Right renal pelvis (tissue), 4 donors: ENCODE measurements around the gene LIMCH1. TPM values are rescaled to one million over a fixed set of nuclear protein-coding genes. Genes with fewer than 3 reads are reported as not detected.

Experiments used
- DNase-seq, 4 donors: peaks; one replicate each; pipeline ENCODE4 v3.0.0-alpha.2; 2013; ENCODE audit warnings: low read depth in 4 of 4, low spot score in 3 of 4, missing footprints in 1 of 4
- polyA plus RNA-seq, 4 donors: library from polyadenylated mRNA; unstranded; fragments of 120-200 nt; gene quantifications; one replicate each; pipeline ENCODE4 v1.2.1, GENCODE V29; 2013; ENCODE audit not compliant: insufficient read length in 4 of 4

The LIMCH1 gene
- polyA plus RNA-seq, 4 donors: 91.1 to 139 (median 114) TPM

DNA sequence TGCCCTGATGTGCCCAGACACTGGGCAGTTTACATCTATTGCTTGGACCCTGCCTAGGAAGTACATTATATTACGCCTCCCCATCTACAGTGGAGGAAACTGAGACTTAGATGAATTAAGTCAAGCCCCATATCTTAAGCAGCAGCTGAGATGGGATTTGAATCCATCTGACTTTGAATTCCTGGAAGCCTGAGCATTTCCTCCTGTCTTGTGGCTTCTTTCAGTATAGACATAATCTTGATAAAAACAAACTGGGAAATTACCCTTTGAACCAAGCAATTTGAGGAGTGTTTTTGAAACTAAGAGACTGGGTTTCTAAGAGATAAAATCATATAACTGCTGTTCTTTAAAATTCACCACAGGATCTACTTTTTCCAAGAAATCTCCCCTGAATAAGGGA lies 18.6 kb downstream of the LIMCH1 start:
- DNase-seq: no peak

DNA sequence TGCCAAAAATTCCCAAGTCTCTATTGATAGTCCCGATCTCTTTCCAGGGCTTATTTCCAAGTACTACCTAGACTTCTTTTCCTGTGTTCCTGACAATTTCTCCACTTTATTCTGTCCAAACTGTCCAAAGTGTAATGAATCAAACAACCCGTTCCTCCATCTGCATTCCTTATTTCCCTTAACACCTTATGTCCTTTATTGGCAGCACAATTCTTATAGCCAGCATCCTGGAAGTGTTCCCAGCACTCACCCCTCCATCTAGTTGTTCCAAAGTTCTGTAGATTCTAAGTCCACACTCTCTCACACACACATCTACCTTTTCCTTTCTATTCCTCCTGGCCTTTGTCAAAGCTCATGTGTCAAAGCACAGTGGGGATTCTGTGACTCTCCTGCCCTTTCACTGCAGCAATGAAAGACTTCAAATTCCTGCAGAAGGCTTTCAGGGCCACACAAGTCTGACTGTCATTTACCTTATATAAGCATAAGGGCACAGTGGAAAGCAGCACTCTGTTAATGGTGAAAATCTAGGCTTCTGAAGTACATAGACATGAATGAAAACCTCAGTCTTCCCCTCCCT lies 22.1 kb downstream of the LIMCH1 start:
- DNase-seq: no peak

DNA sequence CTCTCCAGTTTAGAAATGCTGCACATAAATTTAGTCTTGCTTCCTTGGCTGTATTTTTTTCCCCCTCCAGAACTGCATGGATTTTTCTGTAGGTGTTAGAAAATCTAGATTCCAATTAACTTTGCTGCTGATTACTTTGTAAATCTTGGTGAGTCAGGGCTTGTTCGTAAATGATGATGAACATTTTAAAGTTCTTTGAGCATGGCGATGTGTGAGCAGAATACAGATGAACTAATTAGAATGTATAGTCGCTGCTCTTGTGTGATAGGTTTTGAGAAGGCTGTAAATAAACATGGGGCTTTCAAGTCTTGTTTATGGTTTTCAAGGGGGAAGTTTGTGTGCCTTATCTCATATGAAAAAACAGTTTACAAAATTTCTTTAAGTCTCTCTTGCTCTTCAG lies 23.3 kb downstream of the LIMCH1 start:
- DNase-seq: peak in 1 of 4 donors; percentile 16

DNA sequence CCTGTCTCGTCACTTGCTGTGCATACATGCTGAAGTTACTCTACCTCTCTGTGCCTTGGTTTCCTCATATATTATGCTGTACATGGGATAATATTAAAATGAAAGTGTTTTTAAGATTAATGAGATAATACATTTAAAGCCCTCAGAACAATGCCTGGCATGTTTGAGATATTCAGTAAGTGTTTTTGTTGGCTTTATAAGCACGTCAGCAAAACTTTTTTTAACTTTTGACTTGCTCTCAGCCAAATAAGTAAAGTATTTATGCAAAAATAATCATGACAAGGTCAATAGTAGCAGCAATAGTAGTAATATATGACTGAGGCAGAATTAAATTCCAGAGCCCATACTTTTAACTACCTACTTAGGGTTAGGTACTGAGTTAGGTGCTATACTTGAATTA lies 29.2 kb downstream of the LIMCH1 start:
- DNase-seq: no peak

DNA sequence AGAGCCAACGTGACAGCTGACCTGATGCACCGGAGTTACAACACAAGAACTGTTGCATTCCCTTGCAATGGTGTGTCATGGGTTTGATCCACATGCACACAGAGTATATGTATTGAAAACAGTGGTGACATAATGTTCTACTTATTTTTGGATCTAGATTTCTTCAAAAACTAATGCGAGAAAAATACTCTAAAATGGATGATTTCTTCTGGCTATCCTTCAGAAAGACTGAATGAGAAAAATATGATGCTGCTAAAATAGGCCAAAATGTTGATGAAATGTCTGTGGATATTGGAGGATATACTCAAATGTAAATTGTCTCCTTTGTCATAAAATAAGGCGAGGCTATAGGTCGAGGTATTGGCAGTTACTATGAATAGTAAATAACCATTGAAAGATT lies 30.4 kb downstream of the LIMCH1 start:
- DNase-seq: no peak

DNA sequence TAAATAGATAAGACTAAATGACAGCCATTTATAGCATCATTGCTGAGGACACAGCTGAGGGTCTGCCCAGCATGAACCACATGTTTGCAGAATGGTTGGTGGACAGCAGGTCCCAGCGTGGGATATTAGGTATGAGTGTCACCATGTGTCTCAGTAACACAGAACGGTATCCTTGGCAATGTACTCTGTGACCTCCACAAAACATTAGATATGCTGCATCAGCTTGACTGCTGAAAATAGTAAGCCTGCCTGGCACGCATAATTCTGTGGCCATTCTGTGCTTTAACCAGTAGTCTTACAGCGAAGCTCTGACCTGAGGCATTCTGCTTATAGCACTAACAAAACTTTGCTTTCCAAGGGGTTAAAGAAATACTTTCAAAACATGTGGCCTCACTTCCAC lies 32.0 kb downstream of the LIMCH1 start:
- no peak for DNase-seq

DNA sequence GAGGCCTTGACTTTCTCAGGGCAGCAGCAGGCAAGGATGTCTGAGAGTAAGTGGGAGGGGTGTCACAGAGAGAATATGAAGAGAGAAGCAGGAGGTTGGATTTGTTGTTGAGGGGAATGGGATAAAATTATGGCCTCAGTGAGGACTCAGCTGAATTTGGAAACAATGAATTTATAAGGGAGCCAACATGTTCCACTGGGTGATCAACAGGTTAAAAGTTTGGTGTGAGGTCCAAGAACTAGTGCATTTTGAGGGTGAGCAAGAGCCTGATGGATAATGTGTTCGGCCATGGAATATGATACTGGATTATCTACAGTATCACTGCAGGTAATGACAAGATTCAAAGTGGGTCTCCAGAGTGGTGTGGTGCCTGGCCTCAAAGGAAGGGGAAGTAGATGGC lies 33.5 kb downstream of the LIMCH1 start:
- no peak for DNase-seq

DNA sequence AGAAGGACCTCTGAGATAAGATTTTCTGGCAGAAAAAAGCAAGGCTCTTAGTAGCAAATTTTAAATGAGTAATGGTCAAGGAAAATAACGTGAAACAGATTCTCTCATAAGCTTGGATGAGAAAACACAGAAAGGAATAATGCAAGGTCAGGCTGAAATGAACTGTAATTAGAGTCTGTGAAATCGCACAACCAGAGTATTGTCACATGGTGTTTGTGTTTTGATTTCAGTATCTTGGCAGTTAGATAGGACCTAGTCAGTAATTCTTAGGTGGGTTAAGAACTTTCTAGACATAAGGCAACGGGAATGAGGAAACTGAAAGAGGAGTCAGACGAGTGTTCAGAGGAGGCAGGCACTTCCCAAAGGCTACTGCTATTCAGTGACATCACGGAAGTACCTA lies 34.6 kb downstream of the LIMCH1 start:
- no peak for DNase-seq

DNA sequence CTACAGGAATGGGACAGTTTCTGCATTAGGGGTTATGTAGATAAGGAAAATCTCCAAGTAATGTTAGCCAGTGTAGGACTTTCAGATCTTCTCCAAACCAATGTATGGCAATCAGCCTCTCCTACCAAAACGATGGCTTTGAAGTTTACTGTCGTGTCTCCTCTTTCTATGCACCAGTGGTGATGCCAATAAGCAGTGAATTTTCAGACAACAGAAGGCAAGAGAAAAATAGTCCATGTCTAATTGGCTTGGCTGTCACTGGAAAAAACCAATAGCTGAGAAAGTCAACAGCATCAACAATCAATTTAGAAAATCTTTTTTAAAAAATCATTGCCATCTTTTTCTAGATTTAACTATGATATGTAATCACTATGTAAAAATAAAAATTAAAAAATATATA lies 35.0 kb downstream of the LIMCH1 start:
- no peak for DNase-seq

DNA sequence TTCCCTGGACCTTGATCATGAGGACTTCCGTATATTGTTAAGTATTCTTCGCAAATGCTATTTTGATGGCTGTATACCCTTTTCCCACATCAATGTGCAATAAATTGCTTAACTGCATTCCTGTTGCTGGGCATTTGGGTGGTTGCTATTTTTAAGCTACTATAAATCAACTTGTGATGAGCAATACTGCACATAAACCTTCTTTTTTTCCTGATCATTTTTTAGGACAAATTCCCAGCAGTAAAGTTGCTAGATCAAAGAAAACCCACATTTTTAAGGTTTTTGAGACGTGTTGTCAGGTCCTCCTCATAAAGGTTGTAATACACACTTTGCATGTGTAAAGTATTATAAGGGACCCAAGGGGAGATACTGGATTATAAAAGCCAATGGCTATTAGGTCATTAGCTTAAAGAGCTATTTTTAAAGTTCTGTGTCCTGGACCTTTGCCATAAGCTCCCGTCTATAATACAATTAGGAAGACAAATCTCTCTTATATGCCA lies 35.6 kb downstream of the LIMCH1 start:
- DNase-seq: no peak

DNA sequence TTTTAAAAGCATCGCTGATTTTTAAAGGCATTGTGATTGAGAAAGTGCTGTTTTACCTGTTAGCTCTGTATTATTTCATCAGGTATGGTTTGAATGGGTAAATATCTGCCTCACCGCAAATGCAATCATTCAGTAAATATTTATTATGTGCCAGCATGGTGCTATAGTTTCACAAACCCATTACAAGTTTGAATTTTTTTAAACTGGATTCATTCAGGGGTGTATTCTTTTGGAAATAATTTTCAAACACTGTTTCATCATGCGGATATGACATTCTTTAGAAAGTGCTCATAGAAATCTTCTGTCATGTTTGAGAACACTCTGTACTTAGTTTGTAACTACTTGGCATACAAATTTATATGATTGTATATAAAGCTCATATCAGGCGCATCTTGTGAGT lies 37.2 kb downstream of the LIMCH1 start:
- no peak for DNase-seq

DNA sequence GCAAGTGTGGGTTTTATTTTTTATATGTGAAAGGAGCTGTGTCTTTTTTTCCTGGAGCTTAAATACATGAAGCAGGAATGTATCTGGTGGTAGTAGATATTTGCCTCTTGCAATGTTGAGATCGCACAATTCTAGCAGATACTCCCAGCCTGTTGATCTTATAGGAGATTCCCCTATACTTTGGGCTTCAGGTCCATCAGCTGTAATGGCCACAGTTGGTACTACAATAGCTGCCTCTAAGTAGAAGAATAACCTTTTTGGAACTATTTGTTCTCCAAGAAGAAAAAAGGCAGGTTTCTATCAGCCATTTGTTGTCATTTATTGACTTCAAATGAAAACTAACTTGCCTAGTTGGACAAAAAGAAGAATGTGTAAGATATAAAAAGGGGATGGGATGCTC lies 37.7 kb downstream of the LIMCH1 start:
- DNase-seq: no peak

DNA sequence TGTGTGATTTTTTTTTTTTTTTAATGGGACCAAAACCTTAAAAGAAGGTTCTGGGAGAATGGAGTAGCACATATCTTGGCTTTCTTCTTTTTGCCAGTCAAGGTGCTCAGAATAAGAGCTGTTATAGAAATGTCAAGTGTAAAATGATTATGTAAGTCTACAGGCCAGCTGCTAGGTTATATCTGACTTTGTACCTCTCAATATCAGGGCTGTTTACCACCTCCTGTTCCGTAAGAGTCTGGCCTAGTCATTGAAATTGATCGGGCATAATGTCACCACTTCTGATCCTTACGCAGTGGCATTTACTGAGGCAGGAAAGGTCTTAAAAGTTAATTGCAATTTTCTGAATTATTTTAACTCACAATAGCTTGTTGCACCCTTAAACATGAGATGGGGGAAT lies 41.1 kb downstream of the LIMCH1 start:
- DNase-seq: no peak

DNA sequence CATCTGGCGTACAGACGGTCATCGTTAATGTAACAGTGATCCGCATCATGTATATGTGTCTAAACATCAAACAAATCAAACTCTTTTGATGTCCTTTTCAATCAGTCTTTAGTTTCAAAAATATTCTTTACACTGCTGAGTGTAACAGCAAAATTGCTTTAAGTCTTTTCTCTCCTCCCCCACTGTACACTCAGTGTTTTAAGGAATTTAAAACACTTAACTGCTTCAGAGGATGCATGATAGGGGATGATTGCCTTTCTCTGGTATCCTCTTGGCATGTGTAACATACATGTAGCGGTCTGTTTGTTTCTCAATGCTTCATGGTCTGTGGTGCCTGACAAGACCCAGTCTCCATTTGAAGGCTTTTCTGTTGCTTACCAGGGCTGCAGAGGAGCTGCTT lies 41.6 kb downstream of the LIMCH1 start:
- no peak for DNase-seq

DNA sequence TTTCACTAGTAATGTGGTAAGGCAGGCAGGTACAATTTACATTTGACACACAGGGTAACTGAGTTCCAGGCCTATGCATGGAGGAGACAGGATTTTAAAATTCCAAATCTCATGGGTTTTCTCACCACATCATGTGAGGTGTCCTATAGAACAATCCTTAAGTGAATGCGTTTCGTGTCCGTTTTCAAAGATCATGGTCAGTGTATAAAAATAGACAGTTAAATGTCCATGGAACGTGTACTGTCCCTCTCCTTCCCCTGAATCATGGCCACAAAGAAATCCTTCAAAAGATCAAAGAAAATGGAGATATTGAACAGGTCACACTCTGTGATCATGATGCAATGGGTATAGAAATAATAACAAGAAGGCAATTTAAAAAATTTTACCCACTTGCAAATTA lies 42.0 kb downstream of the LIMCH1 start:
- no peak for DNase-seq

DNA sequence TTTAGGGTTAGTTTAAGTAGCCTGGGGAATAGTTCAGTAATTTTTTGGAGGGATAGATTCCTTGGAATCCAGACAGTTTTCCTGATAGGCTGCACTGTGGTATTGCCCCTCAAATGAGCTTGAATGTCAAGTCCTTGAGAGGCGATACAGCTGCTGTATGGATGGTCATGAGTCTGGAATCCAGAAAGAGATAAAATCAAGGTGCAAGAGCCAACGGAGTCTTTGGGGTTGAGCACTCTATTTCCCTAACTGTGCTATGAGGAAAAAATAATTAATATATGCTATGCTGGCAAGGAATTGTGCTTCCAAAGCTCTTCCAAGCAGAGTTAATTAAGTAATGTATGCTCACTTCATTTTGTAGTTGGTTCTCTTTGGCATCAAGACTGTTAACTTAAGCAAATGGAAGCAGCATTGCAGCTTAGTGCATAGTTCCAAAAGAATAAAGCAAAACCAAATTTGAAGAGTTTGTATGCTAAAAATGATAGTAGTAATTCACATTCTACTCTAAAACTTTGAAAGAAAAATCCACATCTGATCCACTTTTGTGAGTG lies 48.8 kb downstream of the LIMCH1 start:
- DNase-seq: no peak

DNA sequence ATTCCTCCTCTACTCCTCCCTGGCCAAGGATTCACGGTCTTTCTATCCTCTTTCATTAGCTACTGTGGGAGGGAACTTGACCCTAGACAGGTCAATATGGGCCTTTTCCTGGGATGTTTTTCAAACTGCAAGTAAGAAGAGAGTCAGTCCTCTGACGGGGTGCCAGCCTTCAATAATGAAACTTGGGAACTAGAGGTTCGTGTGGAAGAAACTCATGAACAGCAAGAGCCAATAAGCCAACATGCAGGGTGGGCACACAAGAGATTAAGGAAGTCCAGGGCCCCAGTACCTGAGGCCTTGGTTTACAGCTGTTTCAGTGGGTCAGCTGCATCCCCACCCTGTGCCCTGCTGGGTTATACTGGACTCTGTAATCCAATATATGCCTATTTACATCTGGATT lies 49.3 kb downstream of the LIMCH1 start:
- no peak for DNase-seq

DNA sequence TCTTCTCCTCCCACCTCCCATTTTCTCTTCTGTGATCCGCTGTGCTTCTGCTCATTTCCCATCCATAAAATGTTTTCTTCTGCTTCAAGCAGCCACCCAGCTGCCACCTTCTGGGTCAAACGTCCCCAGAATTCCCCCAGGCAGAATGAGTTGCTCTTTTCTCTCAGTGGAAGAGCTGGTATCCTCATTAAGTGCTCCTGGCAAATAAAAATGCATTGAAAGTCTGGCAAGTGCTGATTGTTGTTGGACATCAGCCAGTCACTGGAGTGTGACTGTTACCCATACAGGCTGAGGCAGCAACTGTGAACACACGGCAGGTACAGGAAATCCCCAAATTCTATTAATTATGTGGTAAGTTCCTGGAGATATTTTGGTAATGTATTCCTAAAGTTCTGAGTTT lies 52.6 kb downstream of the LIMCH1 start:
- DNase-seq: no peak

DNA sequence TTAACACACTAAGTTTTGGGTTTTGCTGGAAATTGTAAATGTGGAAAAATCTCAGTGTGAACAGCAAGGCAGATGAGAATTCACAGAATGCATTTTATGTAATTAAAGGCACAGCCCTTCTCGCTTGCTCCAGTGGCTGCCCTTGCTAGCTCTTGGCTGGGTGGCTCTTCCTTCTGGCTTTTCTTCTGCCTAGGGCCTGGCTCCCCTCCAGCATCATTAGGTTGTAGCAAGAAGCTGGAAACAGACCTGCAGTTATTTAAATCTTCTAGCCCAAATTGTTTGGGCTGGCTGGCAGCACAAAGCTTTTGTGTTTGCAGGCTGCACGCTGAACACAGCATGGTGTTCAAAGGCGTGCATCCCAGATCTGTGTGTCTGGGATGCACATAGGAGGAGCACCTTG lies 56.5 kb downstream of the LIMCH1 start:
- no peak for DNase-seq

DNA sequence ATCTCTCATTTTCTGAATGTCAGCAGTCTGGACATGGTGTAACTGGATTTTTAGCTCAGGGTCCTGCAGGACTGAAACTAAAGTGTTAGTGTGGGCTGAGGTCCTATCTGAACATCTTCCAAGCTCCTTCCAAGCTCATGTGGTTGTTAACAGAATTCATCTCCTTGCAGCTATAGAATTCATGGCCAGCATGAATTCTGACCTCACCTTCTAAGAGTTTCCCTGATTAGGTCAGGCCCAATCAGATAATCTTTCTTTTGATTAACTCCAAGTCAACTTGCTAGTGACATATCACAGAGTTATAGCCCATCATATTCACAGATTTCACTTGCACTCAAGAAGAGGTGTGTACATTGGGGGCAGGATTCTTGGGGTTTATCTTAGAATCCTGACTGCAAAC lies 59.5 kb downstream of the LIMCH1 start:
- no peak for DNase-seq

DNA sequence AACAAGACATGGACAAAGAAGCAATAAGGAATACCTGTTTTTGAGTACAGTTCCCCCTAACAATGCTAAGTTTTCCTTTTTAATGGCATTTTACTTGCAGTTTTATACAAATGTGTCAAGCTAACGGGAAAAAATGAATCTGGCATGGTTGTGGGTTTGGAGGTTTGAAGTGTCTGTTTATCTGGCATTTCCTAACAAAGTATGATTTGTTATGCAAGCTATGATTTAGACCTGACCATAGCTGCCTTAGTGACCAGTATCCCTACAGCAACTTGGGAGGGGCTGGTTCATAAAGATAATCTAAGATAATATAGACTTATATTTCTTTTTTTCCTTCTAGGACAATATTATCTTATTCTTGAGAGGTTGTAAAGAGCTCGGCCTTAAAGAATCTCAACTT lies 60.6 kb downstream of the LIMCH1 start:
- no peak for DNase-seq

DNA sequence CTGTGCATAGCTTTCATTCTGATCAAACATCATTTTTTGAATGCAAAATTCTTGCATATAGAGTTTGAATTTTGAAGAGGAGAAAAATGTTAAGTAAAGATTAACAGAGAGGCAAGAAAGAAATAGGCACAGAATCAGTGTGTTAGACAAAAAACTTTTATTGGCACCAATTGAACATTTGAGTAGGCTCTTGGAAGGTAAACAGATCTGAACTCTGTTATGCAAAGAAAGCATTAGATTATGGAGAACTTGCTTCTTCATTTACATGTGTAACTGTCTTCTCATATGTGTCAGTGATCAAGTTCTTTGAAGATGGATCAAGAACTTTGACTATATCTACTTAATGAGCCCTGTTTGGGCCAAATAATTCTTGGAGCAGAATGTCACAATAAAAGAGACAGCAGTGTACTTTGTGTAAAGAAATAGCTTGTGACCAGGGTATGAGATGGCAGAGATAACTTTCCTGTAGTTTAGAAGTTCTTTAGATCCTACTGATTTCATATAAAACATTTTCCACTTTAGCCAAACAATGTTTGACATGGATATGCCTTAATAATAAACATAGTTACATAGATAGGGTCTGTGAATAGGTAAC lies 61.3 kb downstream of the LIMCH1 start:
- DNase-seq: no peak
